ENCODE measurements around the gene EHMT1. TPM values are rescaled to one million over a fixed set of nuclear protein-coding genes. Genes with fewer than 3 reads are reported as not detected.

EHMT1 gene
- total RNA-seq, 2 experiments from 2014 or later: 80.6 to 87.8 TPM

DNA sequence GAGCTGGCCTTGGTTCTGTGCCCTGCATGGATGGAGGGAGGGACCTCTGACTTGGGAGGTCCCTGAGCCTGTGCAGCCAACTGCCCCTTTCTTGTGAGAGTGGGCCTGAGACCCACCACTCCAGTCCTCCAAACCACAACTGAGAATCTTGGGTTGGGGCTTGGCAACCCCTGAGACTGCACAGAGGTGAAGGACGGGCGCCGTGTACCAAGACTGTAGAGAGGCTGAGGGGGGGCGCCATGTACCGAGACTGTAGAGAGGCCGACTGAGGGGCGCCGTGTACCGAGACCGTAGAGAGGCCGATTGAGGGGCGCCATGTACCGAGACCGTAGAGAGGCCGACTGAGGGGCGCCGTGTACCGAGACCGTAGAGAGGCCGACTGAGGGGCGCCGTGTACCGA lies 199.5 kb downstream of the EHMT1 start:
- no peaks in the 10 kb centered on the region for H3K9me3 Mint-ChIP-seq
- POLR2A ChIA-PET: no interaction called here

DNA sequence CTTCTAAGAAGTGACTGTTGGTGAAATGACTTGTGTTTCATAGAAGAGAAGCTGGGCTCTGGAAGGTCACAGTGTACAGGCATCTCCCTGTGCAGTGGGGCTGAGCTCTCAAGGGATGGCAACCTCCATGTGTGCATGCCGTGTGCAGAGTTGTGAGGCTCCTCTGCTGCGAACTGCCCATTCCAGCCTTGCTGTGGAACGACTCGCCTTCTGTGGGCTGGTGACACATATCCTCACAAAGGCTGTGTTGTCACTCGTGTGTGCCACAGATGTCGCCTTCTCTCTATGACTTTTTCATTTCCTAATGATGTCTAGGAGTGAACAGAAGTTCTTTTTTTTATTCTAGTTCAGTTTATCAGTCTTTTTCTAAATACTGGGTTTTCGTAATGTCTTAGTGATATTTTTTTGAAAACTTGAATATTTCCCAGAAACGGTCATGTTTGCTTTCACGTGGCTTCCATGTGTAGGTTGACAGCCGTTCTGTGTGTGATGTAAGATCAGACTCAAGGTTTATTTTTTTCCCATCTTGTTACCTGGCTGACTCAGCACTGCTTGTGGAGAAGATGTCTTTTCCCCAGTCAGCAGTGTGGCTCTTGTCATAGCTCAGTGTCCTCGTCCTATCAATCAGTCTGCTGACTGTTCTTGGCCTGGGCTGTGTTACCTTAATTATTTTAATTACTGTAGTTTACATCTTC lies 201.5 kb downstream of the EHMT1 start:
- no peak for TF ChIP-seq CTCF (IDR thresholded peaks at IDR 0.05)
- Histone ChIP-seq H3K27ac (ENCODE audit: low read depth in 1 of 2, low read length in 2 of 2) (no peak overlapping the region), H3K4me3 (ENCODE audit: low read length) (no peak overlapping the region), H3K36me3 (ENCODE audit: insufficient read depth, low read length) (peaks cover 59% of the 10 kb centered on the region), H3K9me3 (ENCODE audit: control insufficient read depth in 1 of 2, insufficient read depth in 1 of 2, low read length in 2 of 2) (peaks cover 0 to 24% of the 10 kb centered on the region in 2 experiments), H3K27me3 (ENCODE audit: control insufficient read depth in 1 of 2, insufficient read depth in 2 of 2, low read length in 2 of 2) (no peaks in the 10 kb centered on the region), H3K4me1 (ENCODE audit: insufficient read depth, low read length) (no peaks in the 10 kb centered on the region)
- ChIA-PET CTCF (no interaction called here), POLR2A (no interaction called here)
- H3K27me3 Mint-ChIP-seq: no peaks in the 10 kb centered on the region
- DNase-seq (no peak), ATAC-seq (ENCODE audit: poor library complexity) (no peak)
- no peaks in the 10 kb centered on the region for H3K9me3 Mint-ChIP-seq
- intact Hi-C loops (cut with DNase I, micrococcal nuclease): no loop called here
- H3K4me3 Mint-ChIP-seq: no peak overlapping the region
- peaks cover 4% of the 10 kb centered on the region for H3K4me1 Mint-ChIP-seq (ENCODE audit: low read depth)
- H3K27ac Mint-ChIP-seq: no peak overlapping the region
- peaks cover 74% of the 10 kb centered on the region for H3K36me3 Mint-ChIP-seq (ENCODE audit: low read depth)

More for the DNA sequence above, 199.5 kb downstream of the EHMT1 start:
- Mint-ChIP-seq H3K36me3 (ENCODE audit: low read depth) (peaks cover 71% of the 10 kb centered on the region), H3K27me3 (no peaks in the 10 kb centered on the region), H3K27ac (no peak overlapping the region), H3K4me1 (ENCODE audit: low read depth) (no peaks in the 10 kb centered on the region), H3K4me3 (no peak overlapping the region)
- peaks cover 64% of the 10 kb centered on the region for H3K36me3 ChIP-seq (ENCODE audit: insufficient read depth, low read length)
- H3K27ac ChIP-seq (ENCODE audit: low read depth in 1 of 2, low read length in 2 of 2): no peak overlapping the region
- intact Hi-C loops (cut with DNase I, micrococcal nuclease): no loop called here
- no peaks in the 10 kb centered on the region for H3K4me1 ChIP-seq (ENCODE audit: insufficient read depth, low read length)
- CTCF ChIA-PET: no interaction called here
- DNase-seq (no peak), ATAC-seq (ENCODE audit: poor library complexity) (no peak)
- peaks cover 0 to 24% of the 10 kb centered on the region in 2 experiments for H3K9me3 ChIP-seq (ENCODE audit: control insufficient read depth in 1 of 2, insufficient read depth in 1 of 2, low read length in 2 of 2)
- H3K4me3 ChIP-seq (ENCODE audit: low read length): no peak overlapping the region
- no peaks in the 10 kb centered on the region for H3K27me3 ChIP-seq (ENCODE audit: control insufficient read depth in 1 of 2, insufficient read depth in 2 of 2, low read length in 2 of 2)
- no peak for TF ChIP-seq CTCF (IDR thresholded peaks at IDR 0.05)

- H3K27me3 ChIP-seq (ENCODE audit: control insufficient read depth in 1 of 2, insufficient read depth in 2 of 2, low read length in 2 of 2): no peaks in the 10 kb centered on the region
- no peak for ATAC-seq (ENCODE audit: poor library complexity)
- TF ChIP-seq CTCF (IDR thresholded peaks at IDR 0.05): no peak
- CTCF ChIA-PET: interaction anchor here (0.7 kb wide), 1 partner anchor 129 kb away, joined by 3 read pairs; no protein-coding TSS in a partner anchor
- DNase-seq: no peak
- Mint-ChIP-seq H3K27ac (no peak overlapping the region), H3K9me3 (no peaks in the 10 kb centered on the region), H3K27me3 (no peaks in the 10 kb centered on the region), H3K4me1 (ENCODE audit: low read depth) (peaks cover 4% of the 10 kb centered on the region), H3K36me3 (ENCODE audit: low read depth) (peaks cover 67% of the 10 kb centered on the region), H3K4me3 (no peak overlapping the region)
- H3K36me3 ChIP-seq (ENCODE audit: insufficient read depth, low read length): peaks cover 53% of the 10 kb centered on the region
- no peak overlapping the region for H3K27ac ChIP-seq (ENCODE audit: low read depth in 1 of 2, low read length in 2 of 2)
- intact Hi-C loops (cut with DNase I, micrococcal nuclease): no loop called here
- H3K4me3 ChIP-seq (ENCODE audit: low read length): no peak overlapping the region
- H3K4me1 ChIP-seq (ENCODE audit: insufficient read depth, low read length): no peaks in the 10 kb centered on the region
- POLR2A ChIA-PET: no interaction called here
- peaks cover 0 to 9% of the 10 kb centered on the region in 2 experiments for H3K9me3 ChIP-seq (ENCODE audit: control insufficient read depth in 1 of 2, insufficient read depth in 1 of 2, low read length in 2 of 2)
Observed at GRCh38 chr9:137823986-137824771, 205.4 kb downstream of the EHMT1 start.

Measured in CD4-positive, alpha-beta T cell (primary cell).